ENCODE results near the gene CROCC2. TPM values are rescaled to one million over a fixed set of nuclear protein-coding genes. Genes with fewer than 3 reads are reported as not detected.

CROCC2 gene
- polyA plus RNA-seq, 1 donor (not counting 4 experiments of a cell fraction or from before 2014, with no cell fraction given): not detected

- Histone ChIP-seq H3K4me1 (ENCODE audit: control insufficient read depth, extremely low read depth, insufficient read depth, low read length) (no peaks in the 10 kb centered on the region), H2AFZ (ENCODE audit: control insufficient read depth, low read length) (no peak overlapping the region), H4K20me1 (ENCODE audit: control insufficient read depth, extremely low read depth, insufficient read depth, low read length) (no peaks in the 10 kb centered on the region), H3K27me3 (ENCODE audit: control insufficient read depth, extremely low read depth, insufficient read depth, low read length) (peaks cover 22% of the 10 kb centered on the region), H3K9me3 (ENCODE audit: control insufficient read depth, low read depth, low read length) (no peaks in the 10 kb centered on the region), H3K9me1 (ENCODE audit: control insufficient read depth, extremely low read depth, insufficient read depth, low read length) (no peaks in the 10 kb centered on the region), H3K4me2 (ENCODE audit: control insufficient read depth, extremely low read depth, insufficient read depth, low read depth, low read length) (no peak overlapping the region), H3K27ac (ENCODE audit: control insufficient read depth, insufficient read depth, low read length) (no peak overlapping the region), H3K79me2 (ENCODE audit: control insufficient read depth, insufficient read depth, low read length) (no peaks in the 10 kb centered on the region), H3K36me3 (ENCODE audit: control insufficient read depth in 2 of 2, extremely low read depth in 1 of 2, insufficient read depth in 2 of 2, low read length in 2 of 2) (no peaks in the 10 kb centered on the region), H3K9ac (ENCODE audit: control insufficient read depth, extremely low read depth, insufficient read depth, low read length) (no peak overlapping the region), H3K4me3 (ENCODE audit: control insufficient read depth in 2 of 3, extremely low read depth in 1 of 3, insufficient read depth in 2 of 3, low read depth in 1 of 3, low read length in 3 of 3) (no peak overlapping the region)
- dilution Hi-C loops (cut with MboI; ENCODE audit: extremely low pct_ligation_motif_present, low sequenced_read_pairs): no loop called here
- FAIRE-seq (no peak), DNase-seq (ENCODE audit: low read depth, low spot score) (no peak)
- TF ChIP-seq EZH2 (IDR thresholded peaks at IDR 0.05; ENCODE audit: low read length) (no peak), CTCF (optimal IDR thresholded peaks at IDR 0.05 in 1 of 3, IDR thresholded peaks at IDR 0.05 in 1 of 3, conservative IDR thresholded peaks at IDR 0.05 in 1 of 3; ENCODE audit: extremely low read depth in 1 of 3, insufficient read depth in 2 of 3, low read length in 3 of 3) (no peak)
Measured at GRCh38 chr2:240982821-240983281, 76.7 kb downstream of the CROCC2 start.

GRCh38 chr2:240983361-240983995, 77.3 kb downstream of the CROCC2 start:
- Histone ChIP-seq H3K27me3 (ENCODE audit: control insufficient read depth, extremely low read depth, insufficient read depth, low read length) (peaks cover 22% of the 10 kb centered on the region), H3K9me3 (ENCODE audit: control insufficient read depth, low read depth, low read length) (peaks cover 3% of the 10 kb centered on the region), H3K4me3 (ENCODE audit: control insufficient read depth in 2 of 3, extremely low read depth in 1 of 3, insufficient read depth in 2 of 3, low read depth in 1 of 3, low read length in 3 of 3) (no peak overlapping the region), H3K4me2 (ENCODE audit: control insufficient read depth, extremely low read depth, insufficient read depth, low read depth, low read length) (no peak overlapping the region), H3K9ac (ENCODE audit: control insufficient read depth, extremely low read depth, insufficient read depth, low read length) (no peak overlapping the region), H3K27ac (ENCODE audit: control insufficient read depth, insufficient read depth, low read length) (no peak overlapping the region), H2AFZ (ENCODE audit: control insufficient read depth, low read length) (no peak overlapping the region), H3K9me1 (ENCODE audit: control insufficient read depth, extremely low read depth, insufficient read depth, low read length) (no peaks in the 10 kb centered on the region), H3K4me1 (ENCODE audit: control insufficient read depth, extremely low read depth, insufficient read depth, low read length) (no peaks in the 10 kb centered on the region), H4K20me1 (ENCODE audit: control insufficient read depth, extremely low read depth, insufficient read depth, low read length) (no peaks in the 10 kb centered on the region), H3K79me2 (ENCODE audit: control insufficient read depth, insufficient read depth, low read length) (no peaks in the 10 kb centered on the region), H3K36me3 (ENCODE audit: control insufficient read depth in 2 of 2, extremely low read depth in 1 of 2, insufficient read depth in 2 of 2, low read length in 2 of 2) (no peaks in the 10 kb centered on the region)
- no peak for TF ChIP-seq EZH2 (IDR thresholded peaks at IDR 0.05; ENCODE audit: low read length)
- peak; percentile 29 to 78 (median 57) for TF ChIP-seq CTCF (optimal IDR thresholded peaks at IDR 0.05 in 1 of 3, IDR thresholded peaks at IDR 0.05 in 1 of 3, conservative IDR thresholded peaks at IDR 0.05 in 1 of 3; ENCODE audit: extremely low read depth in 1 of 3, insufficient read depth in 2 of 3, low read length in 3 of 3)
- dilution Hi-C loops (cut with MboI; ENCODE audit: extremely low pct_ligation_motif_present, low sequenced_read_pairs): no loop called here
- DNase-seq (ENCODE audit: low read depth, low spot score) (no peak), FAIRE-seq (no peak)

Data from keratinocyte (primary cell).